Activated naive CD8-positive, alpha-beta T cell (primary cell): ENCODE data around the gene TMEM200A.
"Not testable (repeated sequence)": the region's sequence is repeated elsewhere in the genome, so short reads cannot be mapped to it uniquely, and the experiment has no call there.

Experiments used
- H3K27ac Mint-ChIP-seq: one replicate; pipeline ENCODE4 v1.8.0; 2021; ENCODE audit warnings: mixed read lengths
- H3K27me3 Mint-ChIP-seq: one replicate; pipeline ENCODE4 v1.8.0; 2021; ENCODE audit warnings: mixed read lengths
- H3K36me3 Mint-ChIP-seq: one replicate; pipeline ENCODE4 v1.8.0; 2021; ENCODE audit warnings: mixed read lengths
- H3K4me1 Mint-ChIP-seq: one replicate; pipeline ENCODE4 v1.8.0; 2021; ENCODE audit warnings: low read depth, mixed read lengths
- H3K4me3 Mint-ChIP-seq: one replicate; pipeline ENCODE4 v1.8.0; 2021; ENCODE audit warnings: mild to moderate bottlenecking, mixed read lengths
- H3K9me3 Mint-ChIP-seq: one replicate; pipeline ENCODE4 v1.8.0; 2021; ENCODE audit warnings: low read depth, mixed read lengths

Gene TMEM200A

DNA sequence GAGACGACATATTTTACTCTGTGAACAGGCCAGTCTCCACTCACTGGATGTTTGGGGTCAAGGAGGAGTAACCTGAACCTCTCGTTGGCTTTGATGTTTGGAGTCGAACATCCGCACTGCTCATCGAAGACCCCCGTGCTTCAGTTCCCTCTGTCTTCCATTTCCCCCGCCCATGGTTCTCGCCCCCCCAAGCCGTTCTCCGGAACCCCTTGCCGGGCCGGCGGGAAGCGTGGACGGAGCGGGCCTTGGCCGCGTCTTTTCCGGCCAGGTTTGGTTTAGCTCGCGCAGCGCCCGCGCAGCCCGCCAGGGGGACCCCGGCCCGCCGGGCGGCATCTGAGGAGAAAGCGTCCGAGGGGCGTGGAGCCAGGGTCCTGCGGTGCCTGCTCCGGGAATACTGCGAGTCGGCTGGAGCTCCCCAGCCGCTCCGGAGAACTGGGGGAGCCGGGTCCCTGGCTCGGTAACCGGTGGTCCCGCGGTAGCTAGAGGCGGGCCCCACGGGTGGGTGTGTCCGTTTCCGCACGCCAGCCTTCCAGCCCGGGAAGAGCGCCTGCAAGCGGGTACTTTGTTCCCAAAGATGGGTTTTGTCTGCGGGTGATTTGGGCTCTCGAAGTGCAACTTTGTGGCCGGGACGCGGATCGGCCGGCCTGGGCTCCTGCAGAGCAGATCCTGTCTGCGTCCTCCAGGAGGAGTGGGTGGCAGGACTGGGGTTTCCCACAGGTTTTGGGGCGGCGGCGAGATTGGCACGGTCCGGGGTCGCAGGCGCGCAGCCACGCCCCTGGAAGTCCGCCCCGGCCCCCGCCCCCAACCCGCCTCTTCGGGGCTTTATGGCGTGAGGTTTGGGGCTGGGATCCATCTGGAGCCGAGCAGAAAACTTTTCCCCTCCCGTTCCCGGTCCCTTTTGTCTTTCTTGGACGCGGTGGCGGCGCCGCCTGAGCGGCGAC, at the start of gene TMEM200A:
Gene TMEM200A (plus strand): TSS at position 852 of the 941 bp plus-strand sequence. CDS start 74,406 bp downstream, outside the sequence.
- H3K36me3 Mint-ChIP-seq: peaks cover 5% of the 10 kb centered on the region
- H3K4me3 Mint-ChIP-seq: peak within 1 kb of the TSS; percentile 87
- H3K9me3 Mint-ChIP-seq: no peaks in the 10 kb centered on the region
- peaks cover 11% of the 10 kb centered on the region for H3K27me3 Mint-ChIP-seq
- H3K27ac Mint-ChIP-seq: no peak within 1 kb of the TSS
- H3K4me1 Mint-ChIP-seq: peaks cover 16% of the 10 kb centered on the region

DNA sequence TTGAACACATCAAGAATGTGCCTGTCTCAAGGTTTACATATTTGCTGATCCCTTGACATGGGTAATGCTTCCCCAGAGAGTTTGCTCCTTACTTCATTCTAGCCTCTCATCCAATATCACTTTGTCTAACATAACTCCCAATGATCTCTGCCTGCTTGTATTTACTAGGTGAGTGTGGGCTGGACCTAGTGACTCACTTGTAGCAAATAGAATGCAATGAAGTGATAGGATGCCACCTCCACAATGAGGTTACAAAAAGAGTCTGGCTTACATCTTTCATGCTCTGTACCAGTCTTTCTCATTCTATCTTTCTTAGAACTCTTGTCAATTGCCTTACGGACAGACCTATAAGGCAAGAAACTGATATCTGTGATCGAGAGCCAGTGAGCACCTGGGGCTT, 44.9 kb upstream of the TMEM200A start:
- no peaks in the 10 kb centered on the region for H3K27me3 Mint-ChIP-seq
- no peaks in the 10 kb centered on the region for H3K9me3 Mint-ChIP-seq
- no peaks in the 10 kb centered on the region for H3K36me3 Mint-ChIP-seq
- H3K27ac Mint-ChIP-seq: no peak overlapping the region
- H3K4me3 Mint-ChIP-seq: no peak overlapping the region
- H3K4me1 Mint-ChIP-seq: peaks cover 2% of the 10 kb centered on the region

DNA sequence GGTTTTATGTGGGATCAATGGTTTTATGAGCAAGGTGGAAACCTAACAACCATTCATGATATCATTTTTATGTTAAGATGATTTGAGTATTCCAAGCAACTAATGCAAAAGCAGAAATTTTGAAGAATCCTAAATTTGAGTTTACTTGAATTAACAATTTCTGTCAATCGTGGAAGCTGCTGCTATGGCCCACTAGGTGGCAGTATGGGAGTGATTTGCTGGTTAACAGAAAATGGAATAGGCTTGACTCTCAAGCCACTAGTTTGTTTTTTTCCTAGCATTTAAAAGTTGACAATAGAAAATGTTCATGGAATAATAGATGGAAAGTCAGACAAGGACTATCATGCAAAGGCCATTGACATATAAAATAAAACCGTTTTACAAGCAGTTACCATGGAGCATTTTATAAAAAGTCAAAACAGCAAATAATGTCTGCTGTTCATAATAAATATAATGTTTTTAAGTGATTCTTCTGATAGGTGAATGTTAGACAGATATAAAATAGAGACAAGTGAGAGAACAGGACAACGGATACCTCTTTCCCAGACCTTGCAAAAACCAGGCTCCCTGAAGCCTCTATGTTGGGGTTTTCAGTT, 43.0 kb upstream of the TMEM200A start:
- H3K4me1 Mint-ChIP-seq: peaks cover 2% of the 10 kb centered on the region
- no peak overlapping the region for H3K4me3 Mint-ChIP-seq
- H3K27ac Mint-ChIP-seq: no peak overlapping the region

DNA sequence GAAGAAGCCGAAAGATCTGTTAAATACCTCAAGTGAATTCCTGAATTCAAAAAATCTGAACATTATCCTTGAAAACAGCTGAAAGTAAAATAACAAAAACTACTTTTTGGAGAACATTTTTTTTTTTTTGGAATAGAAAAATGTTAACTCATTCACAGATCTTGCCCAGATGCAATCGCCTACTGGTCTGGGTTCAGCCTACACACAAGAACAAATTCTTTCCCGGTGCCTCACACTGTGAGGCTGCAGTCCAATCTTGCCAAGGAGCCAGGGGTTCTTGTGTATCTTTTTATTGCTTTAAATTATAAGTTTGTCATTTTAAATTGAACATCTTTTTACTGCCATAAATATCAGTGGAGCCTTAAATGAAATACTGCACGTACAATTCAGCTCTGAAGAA, 41.2 kb upstream of the TMEM200A start:
- peaks cover 2% of the 10 kb centered on the region for H3K4me1 Mint-ChIP-seq
- no peaks in the 10 kb centered on the region for H3K36me3 Mint-ChIP-seq
- no peak overlapping the region for H3K4me3 Mint-ChIP-seq
- no peaks in the 10 kb centered on the region for H3K9me3 Mint-ChIP-seq
- H3K27me3 Mint-ChIP-seq: no peaks in the 10 kb centered on the region
- no peak overlapping the region for H3K27ac Mint-ChIP-seq

More for the DNA sequence above, 43.0 kb upstream of the TMEM200A start:
- H3K27me3 Mint-ChIP-seq: no peaks in the 10 kb centered on the region
- no peaks in the 10 kb centered on the region for H3K36me3 Mint-ChIP-seq
- no peaks in the 10 kb centered on the region for H3K9me3 Mint-ChIP-seq

DNA sequence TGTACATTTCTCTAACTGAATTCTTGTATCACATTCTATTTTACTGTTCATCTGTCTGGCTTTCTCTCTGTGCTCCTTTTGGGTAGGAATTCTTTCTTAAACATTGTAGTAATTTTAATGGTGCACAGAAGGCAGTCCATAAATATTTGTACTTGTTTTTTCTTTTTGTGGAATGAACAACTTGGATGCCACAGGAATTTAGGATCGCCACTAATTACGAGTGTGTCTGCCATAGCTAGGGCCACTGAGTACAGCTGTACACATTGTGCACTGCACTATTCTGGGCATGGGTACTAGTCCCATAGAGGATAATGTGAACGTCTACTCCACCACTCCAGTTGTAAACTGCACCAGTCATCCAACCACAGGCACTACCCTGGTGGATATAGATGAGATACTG, 39.3 kb upstream of the TMEM200A start:
- Mint-ChIP-seq H3K9me3 (peaks cover 5% of the 10 kb centered on the region), H3K4me3 (no peak overlapping the region), H3K27me3 (no peaks in the 10 kb centered on the region), H3K36me3 (no peaks in the 10 kb centered on the region), H3K4me1 (peaks cover 2% of the 10 kb centered on the region), H3K27ac (no peak overlapping the region)

DNA sequence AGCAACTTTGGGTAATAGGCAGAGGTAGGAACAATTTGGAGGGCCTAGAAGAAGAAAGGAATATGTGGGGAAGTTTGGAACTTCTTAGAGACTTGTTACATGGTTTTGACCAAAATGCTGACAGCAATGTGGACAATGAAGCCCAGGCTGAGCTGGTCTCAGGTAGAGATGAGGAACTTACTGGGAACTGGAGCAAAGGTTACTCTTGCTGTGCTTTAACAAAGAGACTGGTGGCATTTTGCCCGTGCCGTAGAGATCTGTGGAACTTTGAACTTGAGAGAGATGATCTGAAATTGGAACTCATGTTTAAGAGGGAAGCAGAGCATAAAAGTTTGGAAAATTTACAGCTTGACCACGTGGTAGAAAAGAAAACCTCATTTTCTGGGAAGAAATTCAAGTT, 28.3 kb upstream of the TMEM200A start:
- Mint-ChIP-seq H3K36me3 (peaks cover 5% of the 10 kb centered on the region), H3K4me1 (no peaks in the 10 kb centered on the region), H3K27ac (no peak overlapping the region), H3K27me3 (no peaks in the 10 kb centered on the region), H3K4me3 (no peak overlapping the region), H3K9me3 (peaks cover 6% of the 10 kb centered on the region)

DNA sequence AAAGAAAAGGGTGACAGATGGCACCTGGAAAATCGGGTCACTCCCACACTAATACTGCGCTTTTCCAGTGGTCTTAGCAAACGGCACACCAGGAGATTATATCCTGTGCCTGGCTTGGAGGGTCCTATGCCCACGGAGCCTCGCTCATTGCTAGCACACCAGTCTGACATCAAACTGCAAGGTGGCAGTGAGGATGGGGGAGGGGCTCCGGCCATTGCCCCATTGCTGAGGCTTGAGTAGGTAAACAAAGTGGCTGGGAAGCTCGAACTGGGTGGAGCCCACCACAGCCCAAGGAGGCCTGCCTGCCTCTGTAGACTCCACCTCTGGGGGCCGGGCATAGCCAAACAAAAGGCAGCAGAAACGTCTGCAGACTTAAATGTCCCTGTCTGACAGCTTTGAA, 19.5 kb upstream of the TMEM200A start:
- not testable (repeated sequence) for H3K36me3 Mint-ChIP-seq, H3K4me3 Mint-ChIP-seq, H3K4me1 Mint-ChIP-seq, H3K27ac Mint-ChIP-seq, H3K9me3 Mint-ChIP-seq, H3K27me3 Mint-ChIP-seq

DNA sequence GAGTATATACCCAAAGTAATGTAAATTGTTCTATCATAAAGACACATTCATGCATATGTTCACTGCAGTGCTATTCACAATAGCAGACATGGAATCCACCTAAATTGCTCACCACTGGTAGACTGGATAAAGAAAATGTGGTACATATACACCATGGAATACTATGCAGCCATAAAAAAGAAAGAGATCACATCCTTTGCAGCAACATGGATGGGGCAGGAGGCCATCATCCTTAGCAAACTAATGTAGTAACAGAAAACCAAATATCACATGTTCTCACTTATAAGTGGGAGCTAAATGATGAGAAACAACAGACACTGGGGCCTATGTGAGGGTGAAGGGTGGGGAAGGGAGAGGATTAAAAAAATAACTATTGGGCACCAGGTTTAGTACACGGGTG, 11.5 kb upstream of the TMEM200A start:
- H3K9me3 Mint-ChIP-seq: peaks cover 3% of the 10 kb centered on the region
- no peak overlapping the region for H3K27ac Mint-ChIP-seq
- H3K27me3 Mint-ChIP-seq: no peaks in the 10 kb centered on the region
- H3K4me3 Mint-ChIP-seq: no peak overlapping the region
- H3K4me1 Mint-ChIP-seq: no peaks in the 10 kb centered on the region
- peaks cover 2% of the 10 kb centered on the region for H3K36me3 Mint-ChIP-seq

DNA sequence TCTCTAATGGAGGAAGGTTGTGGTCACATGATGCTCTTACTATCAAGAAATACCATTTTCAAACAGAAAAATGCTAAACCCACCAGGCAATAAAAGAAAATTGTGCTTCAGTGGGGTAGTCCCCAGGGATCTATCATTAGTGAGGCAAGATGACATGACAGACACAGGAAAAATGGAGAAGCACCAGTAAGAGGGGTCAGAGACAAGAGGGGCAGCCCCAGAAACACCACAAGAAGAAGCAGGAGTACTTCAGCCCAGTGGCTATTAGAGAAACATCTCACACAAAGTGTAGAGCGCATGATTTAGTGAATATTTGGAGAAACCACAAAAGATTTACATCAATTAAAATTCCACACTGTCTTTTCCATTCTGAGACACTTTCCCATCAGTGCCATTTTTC, 10.2 kb upstream of the TMEM200A start:
- H3K4me1 Mint-ChIP-seq: no peaks in the 10 kb centered on the region
- H3K27ac Mint-ChIP-seq: no peak overlapping the region
- H3K36me3 Mint-ChIP-seq: peaks cover 10% of the 10 kb centered on the region
- no peak overlapping the region for H3K4me3 Mint-ChIP-seq
- peaks cover 11% of the 10 kb centered on the region for H3K9me3 Mint-ChIP-seq
- H3K27me3 Mint-ChIP-seq: peaks cover 2% of the 10 kb centered on the region

DNA sequence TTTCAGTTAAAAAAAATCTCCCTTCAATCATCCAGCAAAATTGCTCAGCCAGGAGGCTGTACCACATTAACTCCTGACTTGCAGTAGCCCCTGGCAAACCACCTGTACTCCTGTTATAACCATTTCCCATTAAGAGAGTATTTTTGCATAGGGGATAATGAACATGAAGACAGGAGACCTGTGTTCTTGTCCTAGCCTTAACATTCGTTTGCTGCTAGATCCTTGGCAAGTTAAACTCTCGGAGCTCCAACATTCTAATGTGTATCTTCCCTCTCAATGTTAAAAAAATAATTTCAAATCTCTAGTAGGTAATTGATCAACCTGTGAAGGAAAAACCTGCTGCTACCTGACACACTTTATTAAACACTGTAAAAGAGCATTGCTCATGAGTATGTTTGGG, 8.4 kb upstream of the TMEM200A start:
- no peaks in the 10 kb centered on the region for H3K4me1 Mint-ChIP-seq
- H3K27me3 Mint-ChIP-seq: peaks cover 2% of the 10 kb centered on the region
- H3K9me3 Mint-ChIP-seq: peaks cover 11% of the 10 kb centered on the region
- H3K4me3 Mint-ChIP-seq: no peak overlapping the region
- H3K27ac Mint-ChIP-seq: no peak overlapping the region
- H3K36me3 Mint-ChIP-seq: peaks cover 15% of the 10 kb centered on the region

DNA sequence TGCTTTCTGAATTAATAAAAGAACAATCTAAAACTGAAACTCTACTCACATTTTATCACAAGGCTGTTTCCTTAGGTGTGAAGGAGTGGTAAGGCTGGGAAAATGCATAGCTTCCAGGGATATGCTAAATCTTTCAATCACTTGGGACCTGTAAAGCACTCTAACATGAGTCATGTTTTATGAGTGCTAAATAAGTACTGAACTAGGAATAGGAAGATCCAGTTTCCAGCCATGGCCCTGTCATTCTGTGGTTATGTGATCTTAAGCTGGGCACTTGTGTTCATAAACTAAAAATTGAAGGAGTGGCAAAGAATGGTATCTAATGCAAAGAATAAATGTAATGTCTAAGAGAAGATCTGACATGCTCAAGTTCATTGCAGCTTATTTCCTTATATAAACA, 6.1 kb upstream of the TMEM200A start:
- Mint-ChIP-seq H3K9me3 (peaks cover 8% of the 10 kb centered on the region), H3K4me3 (no peak overlapping the region), H3K27ac (no peak overlapping the region), H3K36me3 (peaks cover 15% of the 10 kb centered on the region), H3K4me1 (peaks cover 7% of the 10 kb centered on the region), H3K27me3 (peaks cover 4% of the 10 kb centered on the region)

DNA sequence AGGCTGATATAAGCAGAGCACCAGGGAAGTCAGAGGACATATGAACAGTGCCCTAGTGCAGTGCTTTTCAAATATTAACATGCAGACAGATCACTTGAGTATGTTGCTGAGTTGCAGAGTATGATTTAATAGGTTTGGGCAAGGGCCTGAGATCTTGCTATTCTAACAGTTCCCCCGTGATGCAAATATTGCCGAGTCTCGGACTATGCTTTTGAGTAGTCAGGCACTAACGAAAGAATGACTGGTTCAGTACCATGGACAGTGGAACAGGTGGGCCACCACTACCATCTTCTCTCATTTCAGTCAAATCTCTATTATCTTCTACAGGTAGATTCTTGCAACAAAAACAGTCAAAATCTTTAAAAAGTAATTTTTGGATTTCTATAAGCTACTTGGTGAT, 3.7 kb upstream of the TMEM200A start:
- H3K4me3 Mint-ChIP-seq: no peak overlapping the region
- peaks cover 15% of the 10 kb centered on the region for H3K36me3 Mint-ChIP-seq
- peaks cover 16% of the 10 kb centered on the region for H3K4me1 Mint-ChIP-seq
- H3K27me3 Mint-ChIP-seq: peaks cover 9% of the 10 kb centered on the region
- peaks cover 8% of the 10 kb centered on the region for H3K9me3 Mint-ChIP-seq
- H3K27ac Mint-ChIP-seq: no peak overlapping the region

DNA sequence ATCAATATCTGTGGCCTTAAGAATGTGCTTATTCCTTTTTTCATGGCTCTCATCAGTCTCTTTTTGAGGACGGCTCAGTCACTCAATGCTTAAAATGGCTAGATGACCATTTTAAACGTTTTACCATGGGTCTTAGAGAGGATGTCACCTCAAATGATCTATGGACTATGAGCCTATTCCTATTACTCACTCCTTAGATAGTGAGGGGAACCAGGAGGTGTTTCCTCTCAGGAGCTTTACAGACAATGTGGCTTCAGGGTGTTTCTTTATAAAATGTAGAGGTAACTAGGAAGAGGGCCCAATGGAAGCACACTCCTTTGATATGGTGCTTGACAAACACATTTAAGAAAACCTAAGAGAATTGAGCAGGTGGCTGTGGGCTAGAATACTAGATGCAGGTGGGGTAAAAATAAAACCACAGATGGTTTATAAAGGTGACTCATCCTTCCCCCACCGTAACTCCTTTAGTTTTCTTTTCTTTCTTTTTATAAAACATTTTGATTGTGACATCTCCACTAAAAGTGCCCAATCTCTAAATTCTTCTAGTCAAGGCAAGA, 1.5 kb upstream of the TMEM200A start:
- Mint-ChIP-seq H3K36me3 (peaks cover 12% of the 10 kb centered on the region), H3K4me3 (peak overlapping the region; percentile 63), H3K27ac (no peak overlapping the region), H3K27me3 (peaks cover 9% of the 10 kb centered on the region), H3K4me1 (peaks cover 16% of the 10 kb centered on the region), H3K9me3 (peaks cover 8% of the 10 kb centered on the region)

DNA sequence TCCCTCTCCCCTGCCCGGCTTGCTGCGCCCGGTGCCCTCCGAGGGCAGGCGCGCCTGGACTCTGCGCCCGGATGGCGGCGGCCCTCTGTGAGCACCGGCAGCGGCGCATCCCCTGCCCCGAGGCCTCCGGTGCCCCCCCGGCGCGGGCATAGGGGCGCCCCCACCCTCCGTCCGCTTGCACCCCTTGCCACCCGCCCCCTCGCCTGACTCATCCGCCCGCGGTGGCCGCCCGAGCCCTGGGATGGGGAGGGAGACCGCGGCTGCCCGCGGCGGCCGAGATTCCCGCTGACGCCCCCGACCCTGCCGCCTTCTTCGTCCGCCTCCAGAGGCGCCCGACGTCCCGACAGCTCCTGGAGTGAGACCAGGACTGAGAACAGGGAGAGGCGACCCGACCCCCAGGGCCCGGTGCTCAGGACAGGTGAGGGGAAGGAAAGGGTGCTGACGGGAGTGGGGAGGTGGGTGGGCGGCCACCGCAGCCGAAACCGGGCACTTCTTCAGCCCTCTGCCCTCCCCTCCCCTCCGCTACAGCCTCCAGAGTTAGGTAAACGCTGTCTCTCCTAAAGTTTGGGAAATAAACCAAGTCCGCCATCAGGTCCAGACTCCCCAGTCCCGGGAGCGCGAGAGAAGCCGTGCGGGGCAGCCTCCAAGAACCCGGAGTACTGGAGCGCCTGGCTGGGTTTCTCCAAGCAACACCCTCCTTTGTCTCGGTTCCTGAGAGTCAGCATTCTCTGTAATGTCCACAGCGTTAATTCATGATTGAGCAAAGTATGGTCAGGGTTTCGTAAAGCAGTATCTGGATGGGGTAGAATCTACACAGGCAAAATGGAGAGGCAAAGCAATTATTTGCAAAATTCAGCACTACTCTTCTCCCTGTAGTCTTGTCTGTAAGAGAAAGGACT, 539 bp downstream of the TMEM200A start:
- Mint-ChIP-seq H3K9me3 (no peaks in the 10 kb centered on the region), H3K4me3 (peak overlapping the region; percentile 87), H3K36me3 (peaks cover 2% of the 10 kb centered on the region), H3K27ac (no peak overlapping the region), H3K4me1 (peaks cover 16% of the 10 kb centered on the region), H3K27me3 (peaks cover 11% of the 10 kb centered on the region)
